ENCODE results near the gene GSDMA.

DNA sequence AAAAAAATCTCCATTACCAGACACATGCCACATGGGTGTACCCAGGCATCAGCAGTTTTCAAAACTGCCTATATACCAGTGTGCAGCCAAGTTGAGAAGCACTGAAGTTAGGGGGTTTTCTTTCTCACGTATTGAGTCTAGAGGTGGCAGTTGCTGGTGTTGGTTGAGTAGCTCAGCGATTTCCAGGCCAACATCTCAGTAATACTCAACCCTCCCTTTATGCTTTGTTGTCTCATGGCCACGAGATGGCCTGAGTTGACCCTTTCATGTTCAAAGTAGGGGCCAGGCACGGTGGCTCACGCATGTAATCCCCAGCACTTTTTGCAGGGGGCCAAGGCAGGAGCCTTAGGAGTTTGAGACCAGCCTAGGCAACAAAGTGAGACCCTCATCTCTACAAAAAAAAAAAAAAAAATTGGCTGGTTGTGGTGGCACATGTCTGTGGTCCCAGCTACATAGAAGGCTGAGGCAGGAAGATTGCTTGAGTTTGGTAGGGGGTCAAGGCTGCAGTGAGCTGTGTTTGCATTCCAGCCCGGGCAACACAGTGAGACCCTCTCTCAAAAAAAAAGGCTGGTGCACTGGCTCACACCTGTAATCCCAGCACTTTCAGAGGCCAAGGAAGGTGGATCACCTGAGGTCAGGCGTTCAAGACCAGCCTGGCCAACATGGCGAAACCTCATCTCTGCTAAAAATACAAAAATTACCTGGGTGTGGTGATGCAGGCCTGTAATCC lies 24.5 kb upstream of the GSDMA start:
- no peak for TF ChIP-seq POLR2A (IDR thresholded peaks at IDR 0.05; ENCODE audit: low read length)
- no peak for TF ChIP-seq GATA1 (IDR thresholded peaks at IDR 0.05; ENCODE audit: low read depth, low read length)
